ENCODE results near the gene ARHGEF19. TPM values are rescaled to one million over a fixed set of nuclear protein-coding genes. Genes with fewer than 3 reads are reported as not detected.
A peak's percentile ranks its signal among the peaks of the same experiment; 100 is the strongest.

Gene ARHGEF19
- total and polyA plus RNA-seq, 9 of the 15 experiments (the other 6 are each of a cell fraction or from before 2014, with no cell fraction given), result 0.73 to 21.0 (median 5.2) TPM

DNA sequence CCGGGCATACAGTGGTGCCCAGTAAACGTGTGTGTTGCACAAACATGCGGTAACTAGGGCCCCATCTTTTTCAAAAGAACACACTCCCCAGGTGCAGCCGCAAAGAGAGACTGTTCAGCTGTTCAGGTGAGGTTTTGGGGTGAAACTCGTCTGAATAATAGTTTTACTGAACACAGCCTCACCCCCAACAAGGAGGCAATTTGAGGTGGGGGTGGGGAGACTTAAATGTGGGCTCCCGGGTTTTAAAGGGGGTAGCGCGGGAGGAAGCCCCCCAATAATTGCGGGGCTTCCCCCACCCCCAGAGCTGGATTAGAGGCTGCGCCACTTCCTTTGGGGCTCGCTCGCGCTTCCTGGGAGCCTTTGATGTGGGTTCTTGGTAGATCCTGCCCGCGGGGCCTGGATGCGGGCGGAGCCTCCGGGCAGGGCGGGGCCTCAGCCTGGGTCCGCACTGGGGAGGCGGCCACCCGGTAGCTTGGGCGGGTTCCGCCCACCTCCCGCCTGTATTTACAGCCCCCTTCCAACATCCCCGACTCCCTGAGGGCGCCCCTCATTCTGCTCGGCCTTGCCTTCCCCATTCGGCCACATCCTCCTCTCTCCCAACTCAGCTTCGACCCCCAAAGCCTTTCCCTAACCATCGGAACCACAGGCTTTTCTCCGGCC lies 50.2 kb downstream of the ARHGEF19 start (continued):
- TF ChIP-seq, protein P1, sequence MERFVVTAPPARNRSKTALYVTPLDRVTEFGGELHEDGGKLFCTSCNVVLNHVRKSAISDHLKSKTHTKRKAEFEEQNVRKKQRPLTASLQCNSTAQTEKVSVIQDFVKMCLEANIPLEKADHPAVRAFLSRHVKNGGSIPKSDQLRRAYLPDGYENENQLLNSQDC (CRISPR knock-in tag; IDR thresholded peaks at IDR 0.05), result no peak
- 0 out of 2 replicates have a peak, but pooled peaks have one; percentile 16 for TF ChIP-seq ZNF431 (CRISPR knock-in tag; IDR thresholded peaks at IDR 0.05)
- no peak for TF ChIP-seq ZNF184 (CRISPR knock-in tag; IDR thresholded peaks at IDR 0.05)
- TF ChIP-seq, protein P2, sequence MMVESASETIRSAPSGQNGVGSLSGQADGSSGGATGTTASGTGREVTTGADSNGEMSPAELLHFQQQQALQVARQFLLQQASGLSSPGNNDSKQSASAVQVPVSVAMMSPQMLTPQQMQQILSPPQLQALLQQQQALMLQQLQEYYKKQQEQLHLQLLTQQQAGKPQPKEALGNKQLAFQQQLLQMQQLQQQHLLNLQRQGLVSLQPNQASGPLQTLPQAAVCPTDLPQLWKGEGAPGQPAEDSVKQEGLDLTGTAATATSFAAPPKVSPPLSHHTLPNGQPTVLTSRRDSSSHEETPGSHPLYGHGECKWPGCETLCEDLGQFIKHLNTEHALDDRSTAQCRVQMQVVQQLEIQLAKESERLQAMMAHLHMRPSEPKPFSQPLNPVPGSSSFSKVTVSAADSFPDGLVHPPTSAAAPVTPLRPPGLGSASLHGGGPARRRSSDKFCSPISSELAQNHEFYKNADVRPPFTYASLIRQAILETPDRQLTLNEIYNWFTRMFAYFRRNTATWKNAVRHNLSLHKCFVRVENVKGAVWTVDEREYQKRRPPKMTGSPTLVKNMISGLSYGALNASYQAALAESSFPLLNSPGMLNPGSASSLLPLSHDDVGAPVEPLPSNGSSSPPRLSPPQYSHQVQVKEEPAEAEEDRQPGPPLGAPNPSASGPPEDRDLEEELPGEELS (CRISPR knock-in tag; IDR thresholded peaks at IDR 0.05; ENCODE audit: borderline replicate concordance), result no peak
- TF ChIP-seq, protein P3, sequence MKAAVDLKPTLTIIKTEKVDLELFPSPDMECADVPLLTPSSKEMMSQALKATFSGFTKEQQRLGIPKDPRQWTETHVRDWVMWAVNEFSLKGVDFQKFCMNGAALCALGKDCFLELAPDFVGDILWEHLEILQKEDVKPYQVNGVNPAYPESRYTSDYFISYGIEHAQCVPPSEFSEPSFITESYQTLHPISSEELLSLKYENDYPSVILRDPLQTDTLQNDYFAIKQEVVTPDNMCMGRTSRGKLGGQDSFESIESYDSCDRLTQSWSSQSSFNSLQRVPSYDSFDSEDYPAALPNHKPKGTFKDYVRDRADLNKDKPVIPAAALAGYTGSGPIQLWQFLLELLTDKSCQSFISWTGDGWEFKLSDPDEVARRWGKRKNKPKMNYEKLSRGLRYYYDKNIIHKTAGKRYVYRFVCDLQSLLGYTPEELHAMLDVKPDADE (conservative IDR thresholded peaks at IDR 0.05; ENCODE audit: control insufficient read depth, low read depth, low read length), result no peak
- TF ChIP-seq, protein P4, sequence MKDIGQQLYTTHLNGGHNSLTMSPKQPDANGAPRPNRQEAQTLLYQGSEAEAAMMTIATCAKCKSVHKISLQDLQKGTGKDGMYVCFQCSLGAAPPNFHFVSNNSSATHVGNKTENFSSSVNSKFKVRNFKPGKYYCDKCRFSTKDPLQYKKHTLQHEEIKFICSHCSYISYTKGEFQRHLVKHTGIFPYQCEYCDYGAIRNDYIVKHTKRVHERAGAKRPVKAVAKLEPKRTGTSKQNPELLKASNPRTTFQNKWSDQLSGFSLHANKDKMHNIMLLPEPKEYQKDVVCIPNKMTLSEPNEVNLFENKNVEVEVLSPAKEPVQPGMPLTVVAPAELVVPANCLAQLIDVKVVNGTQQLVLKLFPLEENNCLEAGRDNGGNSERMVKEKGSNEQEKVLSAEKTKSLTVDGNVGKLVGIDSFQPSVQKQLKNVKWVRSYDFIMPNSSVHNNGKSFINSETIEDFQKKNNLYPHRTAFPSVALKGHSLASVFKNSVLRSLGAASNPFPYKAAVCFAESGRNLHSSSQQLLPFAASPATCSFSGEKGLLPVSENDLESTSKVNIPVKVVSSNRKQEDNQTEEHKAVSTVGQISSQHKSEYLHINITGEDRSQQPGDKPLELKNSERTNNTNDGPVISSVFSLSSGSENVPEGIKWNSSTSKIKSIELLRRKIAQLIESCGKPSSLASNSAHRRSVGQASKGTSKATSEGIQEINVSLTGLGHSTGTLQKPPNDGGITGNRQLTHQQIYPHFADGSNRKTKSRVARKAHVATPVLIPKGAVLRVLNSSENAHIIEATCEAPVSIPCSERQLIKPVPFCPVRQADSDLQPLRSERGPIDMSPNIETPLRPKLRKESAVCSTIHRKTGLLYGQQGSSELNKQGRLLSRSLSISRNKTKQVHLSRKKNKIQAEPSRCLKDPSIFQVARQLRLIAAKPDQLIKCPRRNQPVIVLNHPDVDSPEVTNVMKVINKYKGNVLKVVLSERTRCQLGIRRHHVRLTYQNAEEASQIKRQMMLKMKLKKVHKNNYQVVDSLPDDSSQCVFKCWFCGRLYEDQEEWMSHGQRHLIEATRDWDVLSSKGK (CRISPR knock-in tag; IDR thresholded peaks at IDR 0.05), result no peak
- TF ChIP-seq ZNF699 (CRISPR knock-in tag; IDR thresholded peaks at IDR 0.05; ENCODE audit: insufficient replicate concordance), result no peak
- TF ChIP-seq, protein P5, sequence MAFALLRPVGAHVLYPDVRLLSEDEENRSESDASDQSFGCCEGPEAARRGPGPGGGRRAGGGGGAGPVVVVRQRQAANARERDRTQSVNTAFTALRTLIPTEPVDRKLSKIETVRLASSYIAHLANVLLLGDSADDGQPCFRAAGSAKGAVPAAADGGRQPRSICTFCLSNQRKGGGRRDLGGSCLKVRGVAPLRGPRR (CRISPR knock-in tag; IDR thresholded peaks at IDR 0.05), result no peak
- no peak for TF ChIP-seq KAT7 (CRISPR knock-in tag; IDR thresholded peaks at IDR 0.05; ENCODE audit: borderline replicate concordance)
- no peak for TF ChIP-seq JUND (IDR thresholded peaks at IDR 0.05; ENCODE audit: borderline replicate concordance, low read depth, low read length)
- TF ChIP-seq JUND (tag; IDR thresholded peaks at IDR 0.05; ENCODE audit: borderline replicate concordance, low read depth, low read length), result no peak; the same call in 2 of the 3 replicates
- no peak for TF ChIP-seq ZNF239 (CRISPR knock-in tag; IDR thresholded peaks at IDR 0.05)
- TF ChIP-seq BRCA1 (IDR thresholded peaks at IDR 0.05), result no peak
- no peak for TF ChIP-seq BRCA1 (CRISPR knock-in tag; IDR thresholded peaks at IDR 0.05)
- TF ChIP-seq ZNF507 (tag; conservative IDR thresholded peaks at IDR 0.05), result no peak
- TF ChIP-seq, protein P6, sequence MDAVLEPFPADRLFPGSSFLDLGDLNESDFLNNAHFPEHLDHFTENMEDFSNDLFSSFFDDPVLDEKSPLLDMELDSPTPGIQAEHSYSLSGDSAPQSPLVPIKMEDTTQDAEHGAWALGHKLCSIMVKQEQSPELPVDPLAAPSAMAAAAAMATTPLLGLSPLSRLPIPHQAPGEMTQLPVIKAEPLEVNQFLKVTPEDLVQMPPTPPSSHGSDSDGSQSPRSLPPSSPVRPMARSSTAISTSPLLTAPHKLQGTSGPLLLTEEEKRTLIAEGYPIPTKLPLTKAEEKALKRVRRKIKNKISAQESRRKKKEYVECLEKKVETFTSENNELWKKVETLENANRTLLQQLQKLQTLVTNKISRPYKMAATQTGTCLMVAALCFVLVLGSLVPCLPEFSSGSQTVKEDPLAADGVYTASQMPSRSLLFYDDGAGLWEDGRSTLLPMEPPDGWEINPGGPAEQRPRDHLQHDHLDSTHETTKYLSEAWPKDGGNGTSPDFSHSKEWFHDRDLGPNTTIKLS (IDR thresholded peaks at IDR 0.05; ENCODE audit: borderline replicate concordance, low read depth), result no peak
- TF ChIP-seq MECOM (CRISPR knock-in tag; IDR thresholded peaks at IDR 0.05), result no peak
- peak; percentile 48; the same call in 1 of the 2 replicates for TF ChIP-seq MBD2 (IDR thresholded peaks at IDR 0.05; ENCODE audit: borderline replicate concordance, low read depth)
- no peak for TF ChIP-seq ZNF316 (IDR thresholded peaks at IDR 0.05)
- TF ChIP-seq MCM5 (IDR thresholded peaks at IDR 0.05; ENCODE audit: low read depth), result no peak

All from K562 (cell line).